C4-2B (cell line): ENCODE measurements around the gene CDH19.

ENCODE experiments used
- CTCF ChIP-seq: fragments of 450-650 bp; conservative IDR thresholded peaks from 2 replicates; pipeline ENCODE4 v1.5.1; 2017; ENCODE audit warnings: mild to moderate bottlenecking
- ZFX ChIP-seq: fragments of 450-650 bp; IDR thresholded peaks from 2 replicates; pipeline ENCODE4 v1.6.1; 2017

GRCh38 chr18:66506178-66506577 lies 97.7 kb downstream of the CDH19 start:
- TF ChIP-seq CTCF (no peak), ZFX (no peak)
